HepG2 (cell line): ENCODE measurements around the gene GALNT17. TPM values are rescaled to one million over a fixed set of nuclear protein-coding genes. Genes with fewer than 3 reads are reported as not detected.

ENCODE experiments used
- ATAC-seq: fragments of 200-7000 bp; cut with Tn5 transposase; 3 replicates; pipeline ENCODE4 v1.9.1; 2020; ENCODE audit warnings: mild to moderate bottlenecking, moderate library complexity
- BruUV-seq: library from RNA; stranded (reverse); fragments of 400-500 nt; replicated peaks from 2 replicates; lab custom pipeline; 2021; lab: Mats Ljungman, UMichigan
- CTCF ChIA-PET: fragments of 300-600 bp; formaldehyde crosslinking; extraction: SDS; loops from one replicate; lab custom pipeline; 2021; ENCODE audit warnings: low total read pairs, inconsistent platforms, low intra/inter-chr PET ratio; lab: Yijun Ruan, JAX
- POLR2A ChIA-PET: fragments of 350-600 bp; sonication (Branson Sonifier 250); formaldehyde crosslinking; loops from one replicate; lab custom pipeline; 2020; ENCODE audit warnings: antibody characterized with exemption, inconsistent platforms; lab: Yijun Ruan, JAX
- DNase-seq: peaks from one replicate; pipeline ENCODE4 v3.0.0-alpha.2; 2015; ENCODE audit warnings: low spot score
- FAIRE-seq: peaks from 3 replicates; lab custom pipeline; 2011; peaks lifted over from hg19 to GRCh38; lab: Jason Lieb, UNC
- H2AFZ ChIP-seq: one replicate; pipeline ENCODE4 v1.6.1; 2011; ENCODE audit warnings: low read length, inconsistent platforms
- H3K27ac ChIP-seq: fragments of 300-600 bp; 3 replicates; pipeline ENCODE4 v1.8.0; 2011; ENCODE audit warnings: mixed run types, mild to moderate bottlenecking, mixed read lengths, low read length, inconsistent platforms; ENCODE audit not compliant: insufficient read depth; ENCODE audit errors: extremely low read length
- H3K27me3 ChIP-seq, 2 experiments: fragments of 200-600 bp in 1 of 2; 2 replicates in 1 of 2; 3 replicates in 1 of 2; pipeline versions ENCODE4 v1.6.0 to v1.8.0; 2011; ENCODE audit warnings: low read length in 2 of 2, mild to moderate bottlenecking in 2 of 2, moderate library complexity in 2 of 2, inconsistent platforms in 1 of 2; ENCODE audit not compliant: insufficient read depth in 2 of 2, control insufficient read depth in 1 of 2
- H3K36me3 ChIP-seq, 2 experiments: fragments of 200-600 bp in 1 of 2; replicated peaks in 1 of 2; 2 replicates in 1 of 2; 3 replicates in 1 of 2; pipeline versions ENCODE4 v1.5.1 to v1.8.0; 2011; ENCODE audit warnings: low read length in 2 of 2, inconsistent platforms in 1 of 2; ENCODE audit not compliant: insufficient read depth in 2 of 2, control insufficient read depth in 1 of 2
- H3K4me1 ChIP-seq: 2 replicates; pipeline ENCODE4 v1.5.1; 2012; ENCODE audit warnings: low read length, inconsistent platforms; ENCODE audit not compliant: insufficient read depth
- H3K4me2 ChIP-seq: 2 replicates; pipeline ENCODE4 v1.6.0; 2011; ENCODE audit warnings: low read depth, low read length, inconsistent platforms
- H3K4me3 ChIP-seq, 3 experiments: fragments of 200-600 bp in 1 of 3; sonication (generic), shearing (Covaris generic) in 1 of 3; replicated peaks in 1 of 3; 2 replicates each; pipeline ENCODE4 v1.5.1; 2011 to 2016; ENCODE audit warnings: low read length in 3 of 3, inconsistent platforms in 2 of 3, low read depth in 2 of 3, mild to moderate bottlenecking in 2 of 3, control low read depth in 1 of 3, mixed read lengths in 1 of 3; ENCODE audit not compliant: insufficient read depth in 1 of 3
- H3K79me2 ChIP-seq: one replicate; pipeline ENCODE4 v1.6.1; 2011; ENCODE audit warnings: low read length, inconsistent platforms; ENCODE audit not compliant: insufficient read depth
- H3K9ac ChIP-seq: 2 replicates; pipeline ENCODE4 v1.6.0; 2011; ENCODE audit warnings: mild to moderate bottlenecking, low read depth, low read length, inconsistent platforms; ENCODE audit not compliant: insufficient read depth
- H3K9me3 ChIP-seq: 2 replicates; pipeline ENCODE4 v1.5.1; 2012; ENCODE audit warnings: mild to moderate bottlenecking, low read length
- H4K20me1 ChIP-seq: 2 replicates; pipeline ENCODE4 v1.6.0; 2011; ENCODE audit warnings: inconsistent platforms, mild to moderate bottlenecking, low read length, moderate library complexity; ENCODE audit not compliant: insufficient read depth
- GABPB1 ChIP-seq: IDR thresholded peaks from 2 replicates; pipeline ENCODE4 v1.6.1; 2016; ENCODE audit warnings: mild to moderate bottlenecking, missing genetic modification reagents, moderate library complexity, missing compliant biosample characterization
- HDAC2 ChIP-seq: sonication (generic); formaldehyde crosslinking; IDR thresholded peaks from 2 replicates; pipeline ENCODE4 v1.4.0; 2020; ENCODE audit warnings: missing genetic modification reagents
- NCOA5 ChIP-seq: sonication (generic); formaldehyde crosslinking; IDR thresholded peaks from 2 replicates; pipeline ENCODE4 v1.4.0; 2020; ENCODE audit warnings: missing genetic modification reagents
- NR1H2 ChIP-seq: sonication (generic); formaldehyde crosslinking; IDR thresholded peaks from 2 replicates; pipeline ENCODE4 v1.8.1; 2022; ENCODE audit warnings: low read depth, missing genetic modification reagents, borderline replicate concordance
- TIGD3 ChIP-seq: sonication (generic); formaldehyde crosslinking; IDR thresholded peaks from 2 replicates; pipeline ENCODE4 v1.5.1; 2020; ENCODE audit warnings: mild to moderate bottlenecking, missing genetic modification reagents, borderline replicate concordance
- ZNF792 ChIP-seq: IDR thresholded peaks from 2 replicates; pipeline ENCODE4 v1.6.1; 2016
- WGBS: methylation state at CpG from one replicate; pipeline ENCODE4 v1.1.6; 2017; ENCODE audit warnings: low lambda C conversion rate; 5-methylcytosine and 5-hydroxymethylcytosine counted together
- in situ Hi-C: cut with HindIII; loops from 2 replicates; pipeline ENCODE4 v1.10.0; 2017; ENCODE audit warnings: low pct_unique_long_range_greater_than_20kb; ENCODE audit not compliant: extremely low pct_ligation_motif_present
- intact Hi-C: fragments of 100-400 bp; cut with micrococcal nuclease; formaldehyde crosslinking; loops from one replicate; pipeline ENCODE4 v1.10.0; 2022; ENCODE audit not compliant: unreplicated experiment
- polyA plus RNA-seq, 8 experiments: library from polyadenylated mRNA; depleted of rRNA in 3 of 8; stranded (reverse) in 7 of 8; unstranded in 1 of 8; fragments of >200 nt; fragmentation: Illumina TruSeq in 4 of 8; extraction: Trizol in 4 of 8; gene quantifications; 2 replicates each; pipeline versions ENCODE4 v1.2.1 to v1.2.3, GENCODE V29; 2011 to 2016; ENCODE audit warnings: low read depth in 4 of 8, missing spikeins in 1 of 8, mixed read lengths in 1 of 8; ENCODE audit not compliant: insufficient read depth in 1 of 8
- total RNA-seq, 5 experiments: library from RNA; depleted of rRNA; stranded (reverse); fragments of >200 nt; fragmentation: Illumina TruSeq; extraction: Trizol; gene quantifications; 2 replicates each; pipeline ENCODE4 v1.2.3, GENCODE V29; 2016; ENCODE audit warnings: low read depth in 1 of 5
- TF ChIP-seq, protein P1 (sequence below): sonication (generic); formaldehyde crosslinking; IDR thresholded peaks from 2 replicates; pipeline ENCODE4 v1.4.0; 2020; ENCODE audit warnings: missing genetic modification reagents, mild to moderate bottlenecking, borderline replicate concordance

GALNT17 gene
- total and polyA plus RNA-seq, 2 of the 13 experiments (the other 11 are each of a cell fraction or from before 2014, with no cell fraction given) = not detected

DNA sequence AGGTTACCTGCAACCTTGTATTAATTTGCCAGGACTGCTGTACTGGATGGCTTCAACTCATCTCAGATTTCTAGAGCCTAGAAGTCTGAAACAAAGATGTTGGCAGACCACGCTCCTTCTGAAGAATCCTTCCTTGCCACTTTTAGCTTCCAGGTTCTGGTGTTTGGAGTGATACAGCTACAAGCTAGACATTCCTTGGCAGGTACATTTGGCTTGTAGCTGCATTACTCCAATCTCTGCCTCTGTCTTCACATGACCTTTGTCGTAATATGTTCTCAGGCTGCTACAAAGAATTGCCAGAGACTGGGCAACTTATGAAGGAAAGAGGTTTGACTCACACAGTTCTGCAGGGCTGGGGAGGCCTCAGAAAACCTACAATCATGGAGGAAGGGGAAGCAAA, 146.3 kb downstream of the GALNT17 start (continued):
- TF ChIP-seq, protein P1, sequence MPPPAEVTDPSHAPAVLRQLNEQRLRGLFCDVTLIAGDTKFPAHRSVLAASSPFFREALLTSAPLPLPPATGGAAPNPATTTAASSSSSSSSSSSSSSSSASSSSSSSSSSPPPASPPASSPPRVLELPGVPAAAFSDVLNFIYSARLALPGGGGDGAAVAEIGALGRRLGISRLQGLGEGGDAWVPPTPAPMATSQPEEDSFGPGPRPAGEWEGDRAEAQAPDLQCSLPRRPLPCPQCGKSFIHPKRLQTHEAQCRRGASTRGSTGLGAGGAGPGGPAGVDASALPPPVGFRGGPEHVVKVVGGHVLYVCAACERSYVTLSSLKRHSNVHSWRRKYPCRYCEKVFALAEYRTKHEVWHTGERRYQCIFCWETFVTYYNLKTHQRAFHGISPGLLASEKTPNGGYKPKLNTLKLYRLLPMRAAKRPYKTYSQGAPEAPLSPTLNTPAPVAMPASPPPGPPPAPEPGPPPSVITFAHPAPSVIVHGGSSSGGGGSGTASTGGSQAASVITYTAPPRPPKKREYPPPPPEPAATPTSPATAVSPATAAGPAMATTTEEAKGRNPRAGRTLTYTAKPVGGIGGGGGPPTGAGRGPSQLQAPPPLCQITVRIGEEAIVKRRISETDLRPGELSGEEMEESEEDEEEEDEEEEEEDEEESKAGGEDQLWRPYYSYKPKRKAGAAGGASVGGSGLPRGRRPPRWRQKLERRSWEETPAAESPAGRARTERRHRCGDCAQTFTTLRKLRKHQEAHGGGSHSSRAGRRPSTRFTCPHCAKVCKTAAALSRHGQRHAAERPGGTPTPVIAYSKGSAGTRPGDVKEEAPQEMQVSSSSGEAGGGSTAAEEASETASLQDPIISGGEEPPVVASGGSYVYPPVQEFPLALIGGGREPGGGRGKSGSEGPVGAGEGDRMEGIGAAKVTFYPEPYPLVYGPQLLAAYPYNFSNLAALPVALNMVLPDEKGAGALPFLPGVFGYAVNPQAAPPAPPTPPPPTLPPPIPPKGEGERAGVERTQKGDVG = no peak
- TF ChIP-seq NR1H2 (CRISPR knock-in tag) (no peak), GABPB1 (no peak), NCOA5 (CRISPR knock-in tag) (no peak), HDAC2 (CRISPR knock-in tag) (no peak), TIGD3 (CRISPR knock-in tag) (no peak)

- Histone ChIP-seq H3K9me3 (no peaks in the 10 kb centered on the region), H3K4me3 (no peak overlapping the region), H2AFZ (no peak overlapping the region)
- no peak for TF ChIP-seq ZNF792 (CRISPR knock-in tag)
- TF ChIP-seq, all 625 proteins: peak for 0
- ChIA-PET CTCF (no interaction called here), POLR2A (no interaction called here)
- ATAC-seq (no peak), FAIRE-seq (no peak), DNase-seq (no peak)
- in situ Hi-C loops (no loop called here), intact Hi-C loops (no loop called here)
- H3K79me2 ChIP-seq = no peaks in the 10 kb centered on the region
- H3K36me3 ChIP-seq = no peaks in the 10 kb centered on the region
- no peaks in the 10 kb centered on the region for H3K27me3 ChIP-seq
- no peak overlapping the region for H3K4me2 ChIP-seq
- no peak overlapping the region for H3K9ac ChIP-seq
- no TSS peak for BruUV-seq
- no peaks in the 10 kb centered on the region for H3K4me1 ChIP-seq
- WGBS = 2% methylated on average over 2 of the region's 2 CpGs
- H4K20me1 ChIP-seq = no peaks in the 10 kb centered on the region
- H3K27ac ChIP-seq = no peak overlapping the region
Observed at GRCh38 chr7:71281261-71281660, 149.3 kb downstream of the GALNT17 start.
